ENCODE results near the gene NLGN1. TPM values are rescaled to one million over a fixed set of nuclear protein-coding genes. Genes with fewer than 3 reads are reported as not detected.

Gene NLGN1
- total and polyA plus RNA-seq, 5 donors from 2014 or later = not detected

- H3K27me3 ChIP-seq (ENCODE audit: control insufficient read depth, insufficient read depth, low read length) = no peaks in the 10 kb centered on the region
- Mint-ChIP-seq H3K27ac (no peak overlapping the region), H3K36me3 (no peaks in the 10 kb centered on the region), H3K9me3 (peaks cover 7 to 36% (median 11%) of the 10 kb centered on the region in 7 donors), H3K4me1 (no peaks in the 10 kb centered on the region), H3K27me3 (no peaks in the 10 kb centered on the region), H3K4me3 (no peak overlapping the region)
- no peak for ATAC-seq (ENCODE audit: low read depth in 2 of 2)
- H3K9me3 ChIP-seq (ENCODE audit: control insufficient read depth in 2 of 2, low read length in 2 of 2) = no peaks in the 10 kb centered on the region
- no peak overlapping the region for H3K27ac ChIP-seq (ENCODE audit: insufficient read depth, low read length, poor library complexity, severe bottlenecking)
- H3K4me1 ChIP-seq (ENCODE audit: control insufficient read depth, insufficient read depth, low read length, poor library complexity, severe bottlenecking) = no peaks in the 10 kb centered on the region
- H3K36me3 ChIP-seq (ENCODE audit: control insufficient read depth, insufficient read depth, low read length) = no peaks in the 10 kb centered on the region
- no peak for DNase-seq
- no peak overlapping the region for H3K4me3 ChIP-seq (ENCODE audit: low read depth, low read length)
Measured at GRCh38 chr3:174302746-174303315, 905.3 kb downstream of the NLGN1 start.

- Mint-ChIP-seq H3K27ac (no peak overlapping the region), H3K4me1 (no peaks in the 10 kb centered on the region), H3K36me3 (no peaks in the 10 kb centered on the region), H3K27me3 (no peaks in the 10 kb centered on the region), H3K9me3 (peaks cover 7 to 35% (median 9%) of the 10 kb centered on the region in 7 donors), H3K4me3 (no peak overlapping the region)
- DNase-seq (no peak), ATAC-seq (ENCODE audit: low read depth in 2 of 2) (no peak)
- Histone ChIP-seq H3K27ac (ENCODE audit: insufficient read depth, low read length, poor library complexity, severe bottlenecking) (no peak overlapping the region), H3K36me3 (ENCODE audit: control insufficient read depth, insufficient read depth, low read length) (no peaks in the 10 kb centered on the region), H3K4me1 (ENCODE audit: control insufficient read depth, insufficient read depth, low read length, poor library complexity, severe bottlenecking) (no peaks in the 10 kb centered on the region), H3K4me3 (ENCODE audit: low read depth, low read length) (no peak overlapping the region), H3K9me3 (ENCODE audit: control insufficient read depth in 2 of 2, low read length in 2 of 2) (no peaks in the 10 kb centered on the region), H3K27me3 (ENCODE audit: control insufficient read depth, insufficient read depth, low read length) (no peaks in the 10 kb centered on the region)
Measured at GRCh38 chr3:174303907-174304560, 906.5 kb downstream of the NLGN1 start.

- Mint-ChIP-seq H3K9me3 (peaks cover 0 to 28% (median 6%) of the 10 kb centered on the region in 7 donors), H3K27ac (no peak overlapping the region), H3K4me3 (no peak overlapping the region), H3K4me1 (no peaks in the 10 kb centered on the region), H3K36me3 (no peaks in the 10 kb centered on the region), H3K27me3 (no peaks in the 10 kb centered on the region)
- Histone ChIP-seq H3K4me3 (ENCODE audit: low read depth, low read length) (no peak overlapping the region), H3K4me1 (ENCODE audit: control insufficient read depth, insufficient read depth, low read length, poor library complexity, severe bottlenecking) (no peaks in the 10 kb centered on the region), H3K27me3 (ENCODE audit: control insufficient read depth, insufficient read depth, low read length) (no peaks in the 10 kb centered on the region), H3K27ac (ENCODE audit: insufficient read depth, low read length, poor library complexity, severe bottlenecking) (no peak overlapping the region), H3K36me3 (ENCODE audit: control insufficient read depth, insufficient read depth, low read length) (no peaks in the 10 kb centered on the region), H3K9me3 (ENCODE audit: control insufficient read depth in 2 of 2, low read length in 2 of 2) (no peaks in the 10 kb centered on the region)
- DNase-seq (no peak), ATAC-seq (ENCODE audit: low read depth in 2 of 2) (no peak)
Measured at GRCh38 chr3:174308736-174309135, 911.2 kb downstream of the NLGN1 start.

- Histone ChIP-seq H3K27ac (ENCODE audit: insufficient read depth, low read length, poor library complexity, severe bottlenecking) (no peak overlapping the region), H3K4me1 (ENCODE audit: control insufficient read depth, insufficient read depth, low read length, poor library complexity, severe bottlenecking) (no peaks in the 10 kb centered on the region), H3K4me3 (ENCODE audit: low read depth, low read length) (no peak overlapping the region), H3K27me3 (ENCODE audit: control insufficient read depth, insufficient read depth, low read length) (no peaks in the 10 kb centered on the region), H3K36me3 (ENCODE audit: control insufficient read depth, insufficient read depth, low read length) (no peaks in the 10 kb centered on the region), H3K9me3 (ENCODE audit: control insufficient read depth in 2 of 2, low read length in 2 of 2) (no peaks in the 10 kb centered on the region)
- ATAC-seq (ENCODE audit: low read depth in 2 of 2) (no peak), DNase-seq (no peak)
- no peaks in the 10 kb centered on the region for H3K4me1 Mint-ChIP-seq
- peaks cover 0 to 24% (median 4%) of the 10 kb centered on the region in 7 donors for H3K9me3 Mint-ChIP-seq
- no peaks in the 10 kb centered on the region for H3K36me3 Mint-ChIP-seq
- no peak overlapping the region for H3K27ac Mint-ChIP-seq
- no peak overlapping the region for H3K4me3 Mint-ChIP-seq
- H3K27me3 Mint-ChIP-seq = no peaks in the 10 kb centered on the region
Measured at GRCh38 chr3:174310475-174310983, 913.0 kb downstream of the NLGN1 start.

GRCh38 chr3:174315225-174315624 is 917.7 kb downstream of the NLGN1 start:
- H3K4me3 ChIP-seq (ENCODE audit: low read depth, low read length) = no peak overlapping the region
- H3K27ac Mint-ChIP-seq = no peak overlapping the region
- H3K36me3 ChIP-seq (ENCODE audit: control insufficient read depth, insufficient read depth, low read length) = no peaks in the 10 kb centered on the region
- DNase-seq (no peak), ATAC-seq (ENCODE audit: low read depth in 2 of 2) (no peak)
- H3K27ac ChIP-seq (ENCODE audit: insufficient read depth, low read length, poor library complexity, severe bottlenecking) = no peak overlapping the region
- H3K27me3 Mint-ChIP-seq = no peaks in the 10 kb centered on the region
- peaks cover 0 to 7% of the 10 kb centered on the region in 2 experiments for H3K9me3 ChIP-seq (ENCODE audit: control insufficient read depth in 2 of 2, low read length in 2 of 2)
- no peaks in the 10 kb centered on the region for H3K4me1 ChIP-seq (ENCODE audit: control insufficient read depth, insufficient read depth, low read length, poor library complexity, severe bottlenecking)
- no peaks in the 10 kb centered on the region for H3K27me3 ChIP-seq (ENCODE audit: control insufficient read depth, insufficient read depth, low read length)
- peaks cover 0 to 23% (median 3%) of the 10 kb centered on the region in 7 donors for H3K9me3 Mint-ChIP-seq
- H3K4me1 Mint-ChIP-seq = no peaks in the 10 kb centered on the region
- no peaks in the 10 kb centered on the region for H3K36me3 Mint-ChIP-seq
- no peak overlapping the region for H3K4me3 Mint-ChIP-seq

GRCh38 chr3:174317005-174317404 is 919.5 kb downstream of the NLGN1 start:
- Mint-ChIP-seq H3K36me3 (no peaks in the 10 kb centered on the region), H3K27ac (no peak overlapping the region), H3K4me1 (no peaks in the 10 kb centered on the region), H3K9me3 (peaks cover 0 to 29% (median 4%) of the 10 kb centered on the region in 7 donors), H3K27me3 (no peaks in the 10 kb centered on the region), H3K4me3 (no peak overlapping the region)
- H3K9me3 ChIP-seq (ENCODE audit: control insufficient read depth in 2 of 2, low read length in 2 of 2) = peaks cover 0 to 7% of the 10 kb centered on the region in 2 experiments
- no peak overlapping the region for H3K4me3 ChIP-seq (ENCODE audit: low read depth, low read length)
- no peaks in the 10 kb centered on the region for H3K36me3 ChIP-seq (ENCODE audit: control insufficient read depth, insufficient read depth, low read length)
- ATAC-seq (ENCODE audit: low read depth in 2 of 2) (no peak), DNase-seq (no peak)
- H3K4me1 ChIP-seq (ENCODE audit: control insufficient read depth, insufficient read depth, low read length, poor library complexity, severe bottlenecking) = no peaks in the 10 kb centered on the region
- no peak overlapping the region for H3K27ac ChIP-seq (ENCODE audit: insufficient read depth, low read length, poor library complexity, severe bottlenecking)
- no peaks in the 10 kb centered on the region for H3K27me3 ChIP-seq (ENCODE audit: control insufficient read depth, insufficient read depth, low read length)

GRCh38 chr3:174318181-174318580 is 920.6 kb downstream of the NLGN1 start:
- no peaks in the 10 kb centered on the region for H3K36me3 ChIP-seq (ENCODE audit: control insufficient read depth, insufficient read depth, low read length)
- ATAC-seq (ENCODE audit: low read depth in 2 of 2) (no peak), DNase-seq (no peak)
- H3K4me1 Mint-ChIP-seq = no peaks in the 10 kb centered on the region
- H3K4me3 Mint-ChIP-seq = no peak overlapping the region
- no peak overlapping the region for H3K27ac Mint-ChIP-seq
- no peaks in the 10 kb centered on the region for H3K36me3 Mint-ChIP-seq
- H3K9me3 Mint-ChIP-seq = peaks cover 0 to 32% (median 4%) of the 10 kb centered on the region in 7 donors
- H3K27ac ChIP-seq (ENCODE audit: insufficient read depth, low read length, poor library complexity, severe bottlenecking) = no peak overlapping the region
- H3K9me3 ChIP-seq (ENCODE audit: control insufficient read depth in 2 of 2, low read length in 2 of 2) = peaks cover 0 to 7% of the 10 kb centered on the region in 2 experiments
- H3K27me3 Mint-ChIP-seq = no peaks in the 10 kb centered on the region
- H3K27me3 ChIP-seq (ENCODE audit: control insufficient read depth, insufficient read depth, low read length) = no peaks in the 10 kb centered on the region
- no peaks in the 10 kb centered on the region for H3K4me1 ChIP-seq (ENCODE audit: control insufficient read depth, insufficient read depth, low read length, poor library complexity, severe bottlenecking)
- H3K4me3 ChIP-seq (ENCODE audit: low read depth, low read length) = no peak overlapping the region

- Histone ChIP-seq H3K4me1 (ENCODE audit: control insufficient read depth, insufficient read depth, low read length, poor library complexity, severe bottlenecking) (no peaks in the 10 kb centered on the region), H3K4me3 (ENCODE audit: low read depth, low read length) (no peak overlapping the region), H3K36me3 (ENCODE audit: control insufficient read depth, insufficient read depth, low read length) (no peaks in the 10 kb centered on the region), H3K27me3 (ENCODE audit: control insufficient read depth, insufficient read depth, low read length) (no peaks in the 10 kb centered on the region), H3K9me3 (ENCODE audit: control insufficient read depth in 2 of 2, low read length in 2 of 2) (peaks cover 0 to 7% of the 10 kb centered on the region in 2 experiments), H3K27ac (ENCODE audit: insufficient read depth, low read length, poor library complexity, severe bottlenecking) (no peak overlapping the region)
- H3K27me3 Mint-ChIP-seq = no peaks in the 10 kb centered on the region
- H3K4me3 Mint-ChIP-seq = no peak overlapping the region
- H3K36me3 Mint-ChIP-seq = no peaks in the 10 kb centered on the region
- no peaks in the 10 kb centered on the region for H3K4me1 Mint-ChIP-seq
- DNase-seq (no peak), ATAC-seq (ENCODE audit: low read depth in 2 of 2) (no peak)
- H3K27ac Mint-ChIP-seq = no peak overlapping the region
- H3K9me3 Mint-ChIP-seq = peaks cover 0 to 27% (median 8%) of the 10 kb centered on the region in 7 donors
Measured at GRCh38 chr3:174321548-174321947, 924.0 kb downstream of the NLGN1 start.

Measured in CD4-positive, CD25-positive, alpha-beta regulatory T cell (primary cell).